Smooth muscle cell of the pulmonary artery (primary cell): ENCODE measurements around the gene COASY. TPM values are rescaled to one million over a fixed set of nuclear protein-coding genes. Genes with fewer than 3 reads are reported as not detected.

Experiments
- total RNA-seq: library from RNA; depleted of rRNA; stranded (reverse); fragments of >200 nt; gene quantifications from 2 replicates; pipeline ENCODE4 v1.2.3, GENCODE V29; 2014

The COASY gene
- total RNA-seq, result 24.2 and 31.5 TPM in 2 replicates

DNA sequence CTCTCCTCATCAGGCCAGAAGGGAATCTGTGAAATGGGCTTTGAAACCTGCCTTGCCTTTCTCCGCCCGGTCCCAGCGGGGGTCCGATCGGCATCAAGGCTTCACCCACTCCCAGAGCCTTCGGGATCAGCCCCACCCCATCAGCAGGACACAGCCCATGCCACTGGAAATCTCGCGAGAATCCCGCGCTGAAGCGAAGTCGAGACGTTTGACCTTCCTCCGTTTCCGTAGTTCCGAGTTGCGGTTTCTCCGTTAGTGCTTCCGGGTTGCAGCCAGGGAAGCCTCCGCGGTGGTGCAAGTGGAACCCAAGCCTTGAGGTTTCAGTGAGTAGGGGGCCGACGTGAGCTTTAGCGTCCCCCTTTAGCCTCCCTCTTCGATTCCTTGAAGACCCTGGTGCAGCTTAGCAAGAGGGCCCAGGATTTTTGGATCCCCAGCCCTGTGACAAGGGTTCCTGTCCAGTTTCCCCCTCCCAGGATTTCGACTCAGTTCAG lies at the start of gene COASY:
Gene COASY, plus strand, starts transcription at position 252 of the 491 bp plus-strand sequence. CDS start 475 bp downstream, outside the sequence.

GRCh38 chr17:42536048-42536371 lies 25.9 kb upstream of the COASY start, which contains the start of gene NAGLU:
TSS of gene NAGLU (plus strand) at chr17:42536241. CDS start at chr17:42536273, 32 bp downstream.

DNA sequence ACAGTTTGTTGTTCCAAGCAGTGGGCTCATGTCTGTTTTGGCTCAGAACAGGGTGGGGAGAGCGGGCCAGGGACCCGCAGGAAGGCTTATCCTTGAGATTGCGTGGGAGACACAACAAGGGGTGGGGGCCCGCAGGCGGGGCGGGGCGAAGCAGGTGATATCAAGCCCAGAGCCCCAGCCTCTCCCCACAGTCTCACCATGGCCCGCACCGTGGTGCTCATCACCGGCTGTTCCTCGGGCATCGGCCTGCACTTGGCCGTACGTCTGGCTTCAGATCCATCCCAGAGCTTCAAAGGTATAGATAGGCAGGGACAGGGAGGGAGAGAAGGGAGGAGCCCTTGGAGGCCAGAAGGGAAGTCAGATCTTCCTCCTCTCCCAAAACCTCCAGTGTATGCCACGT lies 9.2 kb upstream of the COASY start, which contains the start of gene HSD17B1:
Gene HSD17B1, plus strand, starts transcription at position 188 of the 400 bp plus-strand sequence. Its CDS starts 11 bp downstream, at position 199.

GRCh38 chr17:42566883-42567573 lies 5.1 kb downstream of the COASY start, which contains the start of gene MLX:
TSS of gene MLX (plus strand) at chr17:42567100. CDS start at chr17:42567125, 25 bp downstream.

GRCh38 chr17:42577532-42578281 lies 15.8 kb downstream of the COASY start, which contains the start of gene PSMC3IP:
TSS of gene PSMC3IP (minus strand) at chr17:42577729. CDS start at chr17:42577686, 43 bp downstream.

GRCh38 chr17:42609182-42609813 lies 47.4 kb downstream of the COASY start, which contains the start of the genes RETREG3 and TUBG1:
TSS of gene RETREG3 (minus strand) at chr17:42609374. CDS start at chr17:42609324, 50 bp downstream.
TSS of gene TUBG1 (plus strand) at chr17:42609683. CDS start at chr17:42609738, 55 bp downstream.

Other genes starting within 250 kb of the COASY start
- 162 and 175 TPM in 2 replicates for gene STAT3, start 173.7 kb upstream of the COASY start, total RNA-seq
- 538 and 866 TPM in 2 replicates for gene CAVIN1, start 138.9 kb upstream of the COASY start, total RNA-seq
- gene ATP6V0A1, start 103.3 kb upstream of the COASY start, total RNA-seq, result 98.5 and 104 TPM in 2 replicates
- 68.0 and 69.1 TPM in 2 replicates for gene NAGLU, start 25.9 kb upstream of the COASY start, total RNA-seq
- 2.0 and 5.7 TPM in 2 replicates for gene HSD17B1, start 9.2 kb upstream of the COASY start, total RNA-seq
- gene MLX, start 5.0 kb downstream of the COASY start, total RNA-seq, result 37.1 and 42.2 TPM in 2 replicates
- gene PSMC3IP, start 15.6 kb downstream of the COASY start, total RNA-seq, result 3.7 and 4.3 TPM in 2 replicates
- gene RETREG3, start 47.2 kb downstream of the COASY start, total RNA-seq, result 58.5 and 62.9 TPM in 2 replicates
- 23.8 and 37.4 TPM in 2 replicates for gene TUBG1, start 47.5 kb downstream of the COASY start, total RNA-seq
- 12.0 and 15.6 TPM in 2 replicates for gene TUBG2, start 97.1 kb downstream of the COASY start, total RNA-seq
- 16.9 and 23.8 TPM in 2 replicates for gene PLEKHH3, start 114.8 kb downstream of the COASY start, total RNA-seq
- 2.9 and 6.0 TPM in 2 replicates for gene CCR10, start 119.7 kb downstream of the COASY start, total RNA-seq
- 57.2 and 112 TPM in 2 replicates for gene CNTNAP1, start 120.4 kb downstream of the COASY start, total RNA-seq
- gene EZH1, start 182.9 kb downstream of the COASY start, total RNA-seq, result 20.6 and 21.3 TPM in 2 replicates
- gene RAMP2, start 199.1 kb downstream of the COASY start, total RNA-seq, result 0.13 and 0.46 TPM in 2 replicates
- gene VPS25, start 211.3 kb downstream of the COASY start, total RNA-seq, result 44.1 and 44.4 TPM in 2 replicates
- gene WNK4, start 218.5 kb downstream of the COASY start, total RNA-seq, result 0.20 and 0.79 TPM in 2 replicates
- 41.7 and 50.0 TPM in 2 replicates for gene COA3, start 236.6 kb downstream of the COASY start, total RNA-seq
- gene CNTD1, start 236.7 kb downstream of the COASY start, total RNA-seq, result 0.07 and 0.36 TPM in 2 replicates